ENCODE results near the gene EDEM3.

DNA sequence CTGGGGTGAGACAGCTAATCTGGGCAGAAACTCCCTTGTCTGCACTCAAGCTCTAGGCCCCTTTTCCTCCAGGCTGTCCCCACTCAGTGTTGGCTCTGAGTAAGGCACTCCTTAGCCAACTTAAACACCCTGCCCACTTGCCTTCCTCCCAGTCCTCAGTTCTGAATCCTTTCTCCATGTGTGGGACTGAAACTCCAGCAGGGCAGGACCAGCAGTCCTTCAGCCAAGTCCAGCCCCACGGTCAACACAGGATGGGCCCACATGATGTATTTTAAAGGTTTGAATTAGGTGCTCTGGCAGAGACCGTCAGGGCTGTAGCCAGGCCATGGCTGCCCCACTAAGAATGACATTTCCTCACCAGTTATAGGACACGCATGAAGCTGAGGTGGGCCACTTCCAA, 107.8 kb downstream of the EDEM3 start:
- TF ChIP-seq, protein P1, sequence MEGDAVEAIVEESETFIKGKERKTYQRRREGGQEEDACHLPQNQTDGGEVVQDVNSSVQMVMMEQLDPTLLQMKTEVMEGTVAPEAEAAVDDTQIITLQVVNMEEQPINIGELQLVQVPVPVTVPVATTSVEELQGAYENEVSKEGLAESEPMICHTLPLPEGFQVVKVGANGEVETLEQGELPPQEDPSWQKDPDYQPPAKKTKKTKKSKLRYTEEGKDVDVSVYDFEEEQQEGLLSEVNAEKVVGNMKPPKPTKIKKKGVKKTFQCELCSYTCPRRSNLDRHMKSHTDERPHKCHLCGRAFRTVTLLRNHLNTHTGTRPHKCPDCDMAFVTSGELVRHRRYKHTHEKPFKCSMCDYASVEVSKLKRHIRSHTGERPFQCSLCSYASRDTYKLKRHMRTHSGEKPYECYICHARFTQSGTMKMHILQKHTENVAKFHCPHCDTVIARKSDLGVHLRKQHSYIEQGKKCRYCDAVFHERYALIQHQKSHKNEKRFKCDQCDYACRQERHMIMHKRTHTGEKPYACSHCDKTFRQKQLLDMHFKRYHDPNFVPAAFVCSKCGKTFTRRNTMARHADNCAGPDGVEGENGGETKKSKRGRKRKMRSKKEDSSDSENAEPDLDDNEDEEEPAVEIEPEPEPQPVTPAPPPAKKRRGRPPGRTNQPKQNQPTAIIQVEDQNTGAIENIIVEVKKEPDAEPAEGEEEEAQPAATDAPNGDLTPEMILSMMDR (conservative IDR thresholded peaks at IDR 0.05 in 1 of 2, IDR thresholded peaks at IDR 0.05 in 1 of 2; ENCODE audit: low read depth in 1 of 2, low read length in 2 of 2), result no peak
- TF ChIP-seq EZH2 (IDR thresholded peaks at IDR 0.05; ENCODE audit: low read length, missing control alignments), result no peak

Data from fibroblast of lung (primary cell).